Measurements from ENCODE around the gene CCDC88B. TPM values are rescaled to one million over a fixed set of nuclear protein-coding genes. Genes with fewer than 3 reads are reported as not detected.
A peak's percentile ranks its signal among the peaks of the same experiment; 100 is the strongest.

CCDC88B gene
- total and polyA plus RNA-seq, 9 of the 15 experiments (the other 6 are each of a cell fraction or from before 2014, with no cell fraction given) = 0.13 to 18.1 (median 7.9) TPM

GRCh38 chr11:64304316-64305072, 35.5 kb upstream of the CCDC88B start (continued):
- TF ChIP-seq, protein P1, sequence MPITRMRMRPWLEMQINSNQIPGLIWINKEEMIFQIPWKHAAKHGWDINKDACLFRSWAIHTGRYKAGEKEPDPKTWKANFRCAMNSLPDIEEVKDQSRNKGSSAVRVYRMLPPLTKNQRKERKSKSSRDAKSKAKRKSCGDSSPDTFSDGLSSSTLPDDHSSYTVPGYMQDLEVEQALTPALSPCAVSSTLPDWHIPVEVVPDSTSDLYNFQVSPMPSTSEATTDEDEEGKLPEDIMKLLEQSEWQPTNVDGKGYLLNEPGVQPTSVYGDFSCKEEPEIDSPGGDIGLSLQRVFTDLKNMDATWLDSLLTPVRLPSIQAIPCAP (CRISPR knock-in tag; IDR thresholded peaks at IDR 0.05; ENCODE audit: borderline replicate concordance) = no peak
- TF ChIP-seq E2F3 (CRISPR knock-in tag; IDR thresholded peaks at IDR 0.05) (no peak), MTA3 (IDR thresholded peaks at IDR 0.05; ENCODE audit: borderline replicate concordance) (peak; percentile 82; the same call in 1 of the 2 replicates), SIN3B (IDR thresholded peaks at IDR 0.05; ENCODE audit: low read depth) (peak; percentile 75), CBX8 (IDR thresholded peaks at IDR 0.05; ENCODE audit: borderline replicate concordance, extremely low read depth, low read depth, low read length, poor library complexity, severe bottlenecking) (no peak), MEIS2 (IDR thresholded peaks at IDR 0.05; ENCODE audit: partially characterized antibody) (no peak), HINFP (tag; conservative IDR thresholded peaks at IDR 0.05; ENCODE audit: low read depth) (no peak), KLF1 (tag; IDR thresholded peaks at IDR 0.05) (peak; percentile 67; the same call in 1 of the 2 replicates), MAX (CRISPR knock-in tag; IDR thresholded peaks at IDR 0.05) (peak; percentile 96), EP400 (IDR thresholded peaks at IDR 0.05) (peak; percentile 93), TAF1 (IDR thresholded peaks at IDR 0.05; ENCODE audit: control insufficient read depth, extremely low read depth, insufficient read depth, low read length, severe bottlenecking) (peak; percentile 43), STAT5B (CRISPR knock-in tag; IDR thresholded peaks at IDR 0.05) (no peak), HMG20A (CRISPR knock-in tag; conservative IDR thresholded peaks at IDR 0.05) (no peak), SP1 (CRISPR knock-in tag; IDR thresholded peaks at IDR 0.05) (peak; percentile 75), BRD4 (IDR thresholded peaks at IDR 0.05) (peak; percentile 64; the same call in 1 of the 2 replicates), NKRF (IDR thresholded peaks at IDR 0.05; ENCODE audit: borderline replicate concordance) (peak; percentile 75; the same call in 1 of the 2 replicates)
- TF ChIP-seq, protein P2, sequence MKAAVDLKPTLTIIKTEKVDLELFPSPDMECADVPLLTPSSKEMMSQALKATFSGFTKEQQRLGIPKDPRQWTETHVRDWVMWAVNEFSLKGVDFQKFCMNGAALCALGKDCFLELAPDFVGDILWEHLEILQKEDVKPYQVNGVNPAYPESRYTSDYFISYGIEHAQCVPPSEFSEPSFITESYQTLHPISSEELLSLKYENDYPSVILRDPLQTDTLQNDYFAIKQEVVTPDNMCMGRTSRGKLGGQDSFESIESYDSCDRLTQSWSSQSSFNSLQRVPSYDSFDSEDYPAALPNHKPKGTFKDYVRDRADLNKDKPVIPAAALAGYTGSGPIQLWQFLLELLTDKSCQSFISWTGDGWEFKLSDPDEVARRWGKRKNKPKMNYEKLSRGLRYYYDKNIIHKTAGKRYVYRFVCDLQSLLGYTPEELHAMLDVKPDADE (conservative IDR thresholded peaks at IDR 0.05; ENCODE audit: control insufficient read depth, low read depth, low read length) = 0 out of 2 replicates have a peak, but pooled peaks have one; percentile 54
- TF ChIP-seq, protein P3, sequence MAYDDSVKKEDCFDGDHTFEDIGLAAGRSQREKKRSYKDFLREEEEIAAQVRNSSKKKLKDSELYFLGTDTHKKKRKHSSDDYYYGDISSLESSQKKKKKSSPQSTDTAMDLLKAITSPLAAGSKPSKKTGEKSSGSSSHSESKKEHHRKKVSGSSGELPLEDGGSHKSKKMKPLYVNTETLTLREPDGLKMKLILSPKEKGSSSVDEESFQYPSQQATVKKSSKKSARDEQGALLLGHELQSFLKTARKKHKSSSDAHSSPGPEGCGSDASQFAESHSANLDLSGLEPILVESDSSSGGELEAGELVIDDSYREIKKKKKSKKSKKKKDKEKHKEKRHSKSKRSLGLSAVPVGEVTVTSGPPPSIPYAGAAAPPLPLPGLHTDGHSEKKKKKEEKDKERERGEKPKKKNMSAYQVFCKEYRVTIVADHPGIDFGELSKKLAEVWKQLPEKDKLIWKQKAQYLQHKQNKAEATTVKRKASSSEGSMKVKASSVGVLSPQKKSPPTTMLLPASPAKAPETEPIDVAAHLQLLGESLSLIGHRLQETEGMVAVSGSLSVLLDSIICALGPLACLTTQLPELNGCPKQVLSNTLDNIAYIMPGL (CRISPR knock-in tag; IDR thresholded peaks at IDR 0.05) = peak; percentile 67; the same call in 1 of the 2 replicates
